Pancreas (tissue), 10 donors: ENCODE data around the gene MATR3. TPM values are rescaled to one million over a fixed set of nuclear protein-coding genes. Genes with fewer than 3 reads are reported as not detected.

Source experiments
- ATAC-seq, 4 donors: fragments of 200-7000 bp; cut with Tn5 transposase; one replicate each; pipeline versions ENCODE4 v1.8.0 to v1.9.1; 2020; ENCODE audit warnings: mild to moderate bottlenecking in 4 of 4, moderate library complexity in 4 of 4
- DNase-seq, 6 donors: peaks; one replicate each; pipeline ENCODE4 v3.0.0-alpha.2; 2020
- FAIRE-seq: peaks from 2 replicates; lab custom pipeline; 2012; peaks lifted over from hg19 to GRCh38; lab: Jason Lieb, UNC
- H3K27ac ChIP-seq, 4 donors: fragments of 200-600 bp; sonication (generic); 1 replicate in 3 of 4; 2 replicates in 1 of 4; pipeline versions ENCODE4 v1.5.0 to v1.8.0; 2020
- H3K27me3 ChIP-seq, 4 donors: fragments of 200-600 bp; one replicate each; pipeline ENCODE4 v1.8.0; 2021
- H3K36me3 ChIP-seq, 3 donors: fragments of 200-600 bp; sonication (generic) in 1 of 3; one replicate each; pipeline versions ENCODE4 v1.5.0 to v1.8.0; 2020 to 2021
- H3K4me1 ChIP-seq, 3 donors: fragments of 200-600 bp; one replicate each; pipeline ENCODE4 v1.8.0; 2021
- H3K4me3 ChIP-seq, 4 donors: fragments of 200-600 bp; sonication (generic) in 2 of 4; one replicate each; pipeline versions ENCODE4 v1.5.0 to v1.8.0; 2020 to 2021
- H3K9me3 ChIP-seq, 4 donors: fragments of 200-600 bp; one replicate each; pipeline ENCODE4 v1.8.0; 2021
- WGBS, 2 donors: extraction: QIAGEN DNeasy Blood & Tissue Kit; methylation state at CpG; one replicate each; pipeline ENCODE4 v1.1.7; 2013; 5-methylcytosine and 5-hydroxymethylcytosine counted together
- intact Hi-C, 3 donors: fragments of 100-400 bp; cut with DNase I; formaldehyde crosslinking; loops; one replicate each; pipeline versions ENCODE4 v1.11.1 to v1.14.2; 2022
- polyA plus RNA-seq, 2 donors: library from polyadenylated mRNA; stranded (reverse); fragments of 200-250 nt; gene quantifications; one replicate each; pipeline ENCODE4 v1.2.3, GENCODE V29; 2013
- total RNA-seq, 6 donors: library from RNA; stranded (reverse); fragmentation: NEBNext Ultra II Directional in 4 of 6; extraction: Animal tissue kit (Norgen Biotek cat#: 25700) in 4 of 6; gene quantifications; one replicate each; pipeline versions ENCODE4 v1.2.1 to v1.2.4, GENCODE V29; 2021 to 2023
- TF ChIP-seq, protein P1 (sequence below), 4 donors: fragments of 200-600 bp; sonication (generic) in 3 of 4; IDR thresholded peaks; one replicate each; pipeline versions ENCODE4 v1.5.0 to v1.8.0; 2021; ENCODE audit warnings: antibody characterized with exemption in 4 of 4
- donor health status: healthy with polysubstance abuse.
- donor health status: DM: no; HTN: no; CAD: no; lungs with moderate emphysema.
- donor health status: DM: no; HTN: no; CAD: no.
- donor health status: control.
- donor health status: control.
- donor health status: Bipolar disorder and iron deficiency.
- donor health status: DM: yes; HTN: yes; CAD: no.
- donor health status: DM: no; HTN: no; CAD: no.
- donor health status: DM: no; HTN: no; CAD: no.
- donor health status: DM: yes; HTN: yes; CAD: no.

The MATR3 gene
- total and polyA plus RNA-seq, 8 donors: 47.0 to 104 (median 77.6) TPM

DNA sequence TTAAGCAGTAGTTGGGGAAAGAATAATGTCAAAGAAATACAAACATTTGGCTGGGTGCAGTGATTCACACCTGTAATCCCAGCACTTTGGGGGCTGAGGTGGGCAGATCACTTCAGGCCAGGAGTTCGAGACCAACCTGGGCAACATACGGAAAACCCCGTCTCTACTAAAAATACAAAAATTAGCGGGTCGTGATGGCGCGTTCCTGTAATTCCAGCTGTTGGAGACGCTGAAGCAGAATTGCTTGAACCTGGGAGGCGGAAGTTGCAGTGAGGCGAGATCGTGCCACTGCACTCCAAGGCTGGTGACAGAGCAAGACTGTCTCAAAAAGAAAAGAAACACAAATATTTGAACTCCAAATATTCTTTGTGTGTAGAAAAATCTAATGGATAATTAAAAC is 4.7 kb downstream of the MATR3 start:
- FAIRE-seq: no peak
- TF ChIP-seq, protein P1, sequence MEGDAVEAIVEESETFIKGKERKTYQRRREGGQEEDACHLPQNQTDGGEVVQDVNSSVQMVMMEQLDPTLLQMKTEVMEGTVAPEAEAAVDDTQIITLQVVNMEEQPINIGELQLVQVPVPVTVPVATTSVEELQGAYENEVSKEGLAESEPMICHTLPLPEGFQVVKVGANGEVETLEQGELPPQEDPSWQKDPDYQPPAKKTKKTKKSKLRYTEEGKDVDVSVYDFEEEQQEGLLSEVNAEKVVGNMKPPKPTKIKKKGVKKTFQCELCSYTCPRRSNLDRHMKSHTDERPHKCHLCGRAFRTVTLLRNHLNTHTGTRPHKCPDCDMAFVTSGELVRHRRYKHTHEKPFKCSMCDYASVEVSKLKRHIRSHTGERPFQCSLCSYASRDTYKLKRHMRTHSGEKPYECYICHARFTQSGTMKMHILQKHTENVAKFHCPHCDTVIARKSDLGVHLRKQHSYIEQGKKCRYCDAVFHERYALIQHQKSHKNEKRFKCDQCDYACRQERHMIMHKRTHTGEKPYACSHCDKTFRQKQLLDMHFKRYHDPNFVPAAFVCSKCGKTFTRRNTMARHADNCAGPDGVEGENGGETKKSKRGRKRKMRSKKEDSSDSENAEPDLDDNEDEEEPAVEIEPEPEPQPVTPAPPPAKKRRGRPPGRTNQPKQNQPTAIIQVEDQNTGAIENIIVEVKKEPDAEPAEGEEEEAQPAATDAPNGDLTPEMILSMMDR (IDR thresholded peaks at IDR 0.05): no peak
- intact Hi-C loops: no loop called here
- peaks cover 42 to 49% (median 42%) of the 10 kb centered on the region in 3 donors for H3K4me1 ChIP-seq
- no peak for DNase-seq
- ATAC-seq: no peak
- H3K9me3 ChIP-seq: no peaks in the 10 kb centered on the region
- H3K27me3 ChIP-seq: no peaks in the 10 kb centered on the region
- H3K27ac ChIP-seq: no peak overlapping the region
- H3K4me3 ChIP-seq: no peak overlapping the region
- H3K36me3 ChIP-seq: no peaks in the 10 kb centered on the region
- 33 to 38% methylated on average over 11 of the region's 11 CpGs for WGBS, 2 donors

GRCh38 chr5:139299486-139299885 is 5.9 kb downstream of the MATR3 start:
- intact Hi-C loops: no loop called here
- TF ChIP-seq, protein P1 (IDR thresholded peaks at IDR 0.05): no peak
- ATAC-seq: no peak
- no peaks in the 10 kb centered on the region for H3K9me3 ChIP-seq
- no peak overlapping the region for H3K4me3 ChIP-seq
- FAIRE-seq: no peak
- H3K27ac ChIP-seq: no peak overlapping the region
- peaks cover 48 to 58% (median 50%) of the 10 kb centered on the region in 3 donors for H3K4me1 ChIP-seq
- WGBS, 2 donors: 44 to 49% methylated on average over 4 of the region's 4 CpGs
- no peak for DNase-seq
- H3K36me3 ChIP-seq: no peaks in the 10 kb centered on the region
- H3K27me3 ChIP-seq: no peaks in the 10 kb centered on the region

DNA sequence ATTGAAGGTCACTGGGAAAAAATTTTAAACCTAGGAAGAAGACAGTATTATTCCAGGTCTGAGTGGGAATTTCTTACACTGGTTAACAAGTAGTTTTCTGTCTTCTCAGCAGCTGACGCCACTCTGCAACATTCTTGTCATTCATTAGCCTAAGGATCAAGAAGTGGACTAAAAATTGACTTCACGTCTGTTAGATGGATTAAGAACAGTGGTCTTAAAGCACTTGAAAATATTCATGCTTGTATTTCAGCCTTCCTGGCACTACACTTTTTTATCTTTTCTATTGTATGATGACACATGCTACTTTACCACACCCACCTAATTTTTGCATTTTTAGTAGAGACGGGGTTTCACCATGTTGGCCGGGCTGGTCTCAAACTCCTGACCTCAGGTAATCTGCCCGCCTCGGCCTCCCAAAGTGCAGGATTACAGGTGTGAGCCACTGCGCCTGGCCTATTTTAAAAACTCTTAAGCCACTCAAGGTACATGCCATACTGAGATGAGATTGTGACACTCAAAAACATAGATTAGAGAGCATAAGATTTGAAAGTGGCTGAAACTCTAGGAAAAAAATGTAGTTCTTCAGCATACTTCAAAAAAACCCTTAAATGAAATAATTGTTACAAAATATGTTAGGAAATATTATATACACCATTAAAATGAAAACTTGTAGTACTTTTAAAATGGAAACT is 8.4 kb downstream of the MATR3 start:
- Histone ChIP-seq H3K27me3 (no peaks in the 10 kb centered on the region), H3K9me3 (no peaks in the 10 kb centered on the region), H3K27ac (no peak overlapping the region), H3K36me3 (no peaks in the 10 kb centered on the region), H3K4me1 (peaks cover 54 to 62% (median 57%) of the 10 kb centered on the region in 3 donors), H3K4me3 (no peak overlapping the region)
- DNase-seq (no peak), ATAC-seq (peak in 1 of 4 donors; percentile 6), FAIRE-seq (no peak)
- TF ChIP-seq, protein P1 (IDR thresholded peaks at IDR 0.05): no peak
- WGBS, 2 donors: 45 to 56% methylated on average over 7 of the region's 7 CpGs
- intact Hi-C loops: no loop called here

DNA sequence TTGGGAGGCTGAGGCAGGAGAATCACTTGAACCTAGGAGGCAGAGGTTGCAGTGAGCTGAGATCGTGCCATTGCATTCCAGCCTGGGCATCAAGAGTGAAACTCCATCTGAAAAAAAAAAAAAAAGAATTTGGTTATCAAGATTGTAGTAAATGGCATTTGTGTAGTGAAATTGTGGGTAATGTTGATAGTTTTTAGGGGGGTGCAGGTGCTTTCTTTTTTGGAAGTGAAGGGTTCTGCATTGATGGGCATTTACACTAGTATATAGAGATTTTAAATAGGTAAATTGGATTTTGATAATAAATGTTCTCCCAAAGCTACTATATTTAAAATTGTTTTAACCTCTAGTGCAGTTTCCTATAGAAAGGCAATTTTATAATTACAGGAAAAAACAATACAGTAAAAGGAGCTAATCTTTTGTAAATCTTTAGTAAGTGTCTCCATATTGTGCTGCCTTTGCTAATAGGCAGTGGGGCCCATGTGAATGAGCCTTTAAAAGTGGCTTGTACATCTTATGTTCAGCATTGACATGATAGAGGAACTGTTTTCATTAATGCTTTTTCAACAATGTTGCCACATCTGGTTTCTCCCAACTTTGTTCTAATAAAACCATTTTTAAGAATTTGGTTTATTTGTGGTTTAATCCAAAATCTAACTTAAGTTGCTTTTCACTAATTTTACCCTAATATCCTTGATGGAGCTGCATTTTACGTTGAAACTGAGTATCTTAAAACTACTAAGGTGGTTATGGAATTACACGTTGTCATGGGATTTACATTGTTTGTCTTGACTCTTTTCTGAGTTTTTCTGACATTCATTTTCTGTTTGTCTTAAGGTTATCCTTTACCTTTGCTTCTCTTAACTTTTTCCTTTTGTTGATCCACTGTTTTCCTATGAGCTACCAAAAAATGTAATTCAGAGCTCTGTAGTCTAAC is 11.1 kb downstream of the MATR3 start:
- H3K4me3 ChIP-seq: no peak overlapping the region

More for the DNA sequence above, 11.1 kb downstream of the MATR3 start:
- no peak overlapping the region for H3K27ac ChIP-seq
- H3K27me3 ChIP-seq: no peaks in the 10 kb centered on the region
- ATAC-seq (no peak), FAIRE-seq (no peak), DNase-seq (no peak)
- no peaks in the 10 kb centered on the region for H3K36me3 ChIP-seq
- WGBS, 2 donors: 21 to 22% methylated on average over 3 of the region's 3 CpGs
- TF ChIP-seq, protein P1 (IDR thresholded peaks at IDR 0.05): no peak
- intact Hi-C loops: no loop called here
- H3K4me1 ChIP-seq: peaks cover 34 to 62% (median 46%) of the 10 kb centered on the region in 3 donors
- H3K9me3 ChIP-seq: no peaks in the 10 kb centered on the region
